GM06990 (cell line): Measurements from ENCODE around the gene FOCAD.
A peak's percentile ranks its signal among the peaks of the same experiment; 100 is the strongest.

Experiments
- DNase-seq: peaks from one replicate; pipeline ENCODE4 v3.0.0-alpha.2; 2011; ENCODE audit not compliant: insufficient read length; ENCODE audit errors: extremely low read depth
- H3K27me3 ChIP-seq: replicated peaks from 2 replicates; pipeline ENCODE4 v1.6.0; 2011; ENCODE audit warnings: low read length; ENCODE audit not compliant: control insufficient read depth, insufficient read depth
- H3K36me3 ChIP-seq: 2 replicates; pipeline ENCODE4 v1.5.1; 2011; ENCODE audit warnings: low read length; ENCODE audit not compliant: control insufficient read depth, insufficient read depth
- H3K4me3 ChIP-seq: replicated peaks from 2 replicates; pipeline ENCODE4 v1.5.1; 2011; ENCODE audit warnings: low read depth, mild to moderate bottlenecking, control low read depth, low read length
- TF ChIP-seq, protein P1 (sequence below): IDR thresholded peaks from 2 replicates; pipeline ENCODE4 v1.5.1; 2011; ENCODE audit warnings: low read length, control low read depth, mild to moderate bottlenecking, inconsistent platforms; ENCODE audit not compliant: insufficient read depth, poor library complexity, severe bottlenecking

Gene FOCAD

DNA sequence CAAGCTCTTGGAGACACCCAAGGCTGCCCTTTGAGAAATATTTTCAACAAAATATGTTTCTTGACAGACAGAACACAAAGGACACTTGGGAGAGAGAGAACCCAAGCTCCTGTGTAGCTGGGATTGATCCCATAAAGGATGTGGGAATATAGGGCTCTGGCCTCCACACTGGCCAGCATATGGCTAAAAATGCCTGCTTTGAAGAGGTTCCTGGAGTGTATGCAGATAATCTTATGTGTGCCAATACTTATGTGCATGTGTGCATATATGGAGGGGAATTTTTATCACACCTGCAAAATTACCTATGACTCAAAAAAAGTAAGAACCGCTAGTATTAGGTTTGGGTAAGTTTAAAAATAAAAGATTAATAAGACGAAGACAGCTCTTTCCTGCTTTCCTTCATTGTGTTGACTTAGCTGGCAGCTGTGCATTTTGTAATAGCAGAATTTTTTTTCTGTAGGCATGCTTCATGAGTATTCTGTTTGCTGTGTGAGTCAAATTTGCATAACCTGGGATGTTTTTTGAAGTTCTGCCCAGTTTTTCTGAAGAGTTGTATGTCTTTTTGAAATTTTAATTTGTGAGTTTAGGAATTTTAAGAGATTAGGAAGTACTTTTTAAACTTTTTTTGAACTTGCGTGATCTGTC is 304.7 kb downstream of the FOCAD start:
- no peaks in the 10 kb centered on the region for H3K27me3 ChIP-seq
- H3K4me3 ChIP-seq, result no peak overlapping the region
- peaks cover 8% of the 10 kb centered on the region for H3K36me3 ChIP-seq
- no peak for DNase-seq
- TF ChIP-seq, protein P1, sequence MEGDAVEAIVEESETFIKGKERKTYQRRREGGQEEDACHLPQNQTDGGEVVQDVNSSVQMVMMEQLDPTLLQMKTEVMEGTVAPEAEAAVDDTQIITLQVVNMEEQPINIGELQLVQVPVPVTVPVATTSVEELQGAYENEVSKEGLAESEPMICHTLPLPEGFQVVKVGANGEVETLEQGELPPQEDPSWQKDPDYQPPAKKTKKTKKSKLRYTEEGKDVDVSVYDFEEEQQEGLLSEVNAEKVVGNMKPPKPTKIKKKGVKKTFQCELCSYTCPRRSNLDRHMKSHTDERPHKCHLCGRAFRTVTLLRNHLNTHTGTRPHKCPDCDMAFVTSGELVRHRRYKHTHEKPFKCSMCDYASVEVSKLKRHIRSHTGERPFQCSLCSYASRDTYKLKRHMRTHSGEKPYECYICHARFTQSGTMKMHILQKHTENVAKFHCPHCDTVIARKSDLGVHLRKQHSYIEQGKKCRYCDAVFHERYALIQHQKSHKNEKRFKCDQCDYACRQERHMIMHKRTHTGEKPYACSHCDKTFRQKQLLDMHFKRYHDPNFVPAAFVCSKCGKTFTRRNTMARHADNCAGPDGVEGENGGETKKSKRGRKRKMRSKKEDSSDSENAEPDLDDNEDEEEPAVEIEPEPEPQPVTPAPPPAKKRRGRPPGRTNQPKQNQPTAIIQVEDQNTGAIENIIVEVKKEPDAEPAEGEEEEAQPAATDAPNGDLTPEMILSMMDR, result no peak

DNA sequence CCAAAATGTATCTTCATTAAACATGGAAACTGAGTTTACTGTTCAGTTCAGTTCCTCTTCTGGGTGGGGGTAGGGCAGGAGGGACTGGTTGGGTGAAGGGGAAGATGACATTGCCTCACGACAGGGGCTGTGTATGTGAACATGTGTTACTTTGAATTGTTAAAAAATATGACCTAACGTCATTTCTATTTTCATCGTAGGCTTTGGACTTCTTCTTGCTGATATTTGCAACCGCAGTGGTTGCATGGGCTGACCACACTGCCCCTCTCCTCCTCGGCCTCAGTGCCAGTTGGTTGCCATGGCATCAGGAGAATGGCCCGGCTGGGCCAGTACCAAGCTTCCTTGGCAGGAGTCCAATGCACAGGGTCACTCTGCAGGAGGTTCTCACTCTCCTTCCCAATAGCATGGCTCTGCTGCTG is 305.9 kb downstream of the FOCAD start:
- peaks cover 8% of the 10 kb centered on the region for H3K36me3 ChIP-seq

DNA sequence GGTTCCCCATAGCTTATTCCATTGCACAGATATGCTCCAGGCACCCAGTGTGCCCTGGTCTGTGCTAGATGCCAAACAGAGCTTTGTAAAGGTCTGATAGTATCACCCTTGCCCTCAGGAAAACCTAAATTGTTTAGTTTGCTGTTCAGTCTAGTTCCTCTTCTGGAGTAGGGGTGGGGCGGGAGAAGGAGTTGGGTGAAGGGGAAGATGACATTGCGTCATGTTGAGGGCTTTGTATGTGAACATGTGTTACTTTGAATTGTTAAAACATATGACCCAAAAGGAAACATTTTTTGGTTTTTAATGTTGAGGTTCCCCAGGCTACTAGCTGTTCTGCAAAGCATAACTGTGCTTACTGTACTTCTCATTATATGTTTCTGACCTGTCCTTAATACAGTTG is 306.8 kb downstream of the FOCAD start:
- Histone ChIP-seq H3K36me3 (peaks cover 8% of the 10 kb centered on the region), H3K27me3 (no peaks in the 10 kb centered on the region), H3K4me3 (no peak overlapping the region)
- TF ChIP-seq, protein P1, result no peak
- DNase-seq, result no peak

More for the DNA sequence above, 305.9 kb downstream of the FOCAD start:
- no peak for DNase-seq
- no peak overlapping the region for H3K4me3 ChIP-seq
- TF ChIP-seq, protein P1, result no peak
- H3K27me3 ChIP-seq, result no peaks in the 10 kb centered on the region

DNA sequence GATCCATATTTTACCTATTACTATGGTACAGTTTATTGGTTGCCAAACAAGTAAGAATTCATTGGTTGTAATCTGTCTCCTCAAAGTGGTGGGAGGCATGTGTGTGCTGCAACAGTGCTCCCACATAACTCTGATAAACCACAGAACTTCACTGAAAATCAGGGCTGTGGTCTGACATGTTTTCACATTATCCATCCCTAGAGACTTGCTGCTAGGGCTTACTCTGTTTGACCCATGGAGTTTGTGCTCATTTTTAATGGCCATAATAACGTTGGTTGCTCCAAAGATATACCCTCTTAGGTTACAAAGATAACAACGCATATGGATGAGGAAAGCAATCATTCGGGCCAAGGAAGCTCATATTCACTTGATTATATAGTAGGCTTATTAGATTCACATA is 310.4 kb downstream of the FOCAD start:
- Histone ChIP-seq H3K4me3 (no peak overlapping the region), H3K36me3 (peaks cover 8% of the 10 kb centered on the region), H3K27me3 (no peaks in the 10 kb centered on the region)
- TF ChIP-seq, protein P1, result no peak
- no peak for DNase-seq

DNA sequence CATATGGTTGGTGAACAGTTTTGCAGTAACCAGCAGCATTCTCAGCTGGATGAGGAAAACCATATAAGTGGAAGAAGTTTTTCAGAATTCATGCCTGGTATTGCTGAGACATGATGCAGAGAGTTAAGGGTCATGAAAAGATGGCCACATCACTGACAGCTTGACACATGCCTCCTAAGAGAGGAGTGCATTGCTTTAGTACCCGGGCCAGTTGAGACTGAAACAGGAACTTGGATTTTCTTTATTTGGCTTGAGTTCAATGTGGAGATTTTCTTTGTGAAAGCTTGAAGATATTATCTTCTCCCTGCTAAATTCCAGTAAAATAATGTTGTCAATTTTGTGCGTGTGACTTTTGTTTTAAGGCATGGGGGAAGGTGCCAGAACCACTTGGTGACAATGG is 311.6 kb downstream of the FOCAD start:
- DNase-seq, result no peak
- H3K4me3 ChIP-seq, result no peak overlapping the region
- H3K36me3 ChIP-seq, result peaks cover 3% of the 10 kb centered on the region; the same call in 1 of the 2 replicates
- no peaks in the 10 kb centered on the region for H3K27me3 ChIP-seq
- TF ChIP-seq, protein P1, result no peak

DNA sequence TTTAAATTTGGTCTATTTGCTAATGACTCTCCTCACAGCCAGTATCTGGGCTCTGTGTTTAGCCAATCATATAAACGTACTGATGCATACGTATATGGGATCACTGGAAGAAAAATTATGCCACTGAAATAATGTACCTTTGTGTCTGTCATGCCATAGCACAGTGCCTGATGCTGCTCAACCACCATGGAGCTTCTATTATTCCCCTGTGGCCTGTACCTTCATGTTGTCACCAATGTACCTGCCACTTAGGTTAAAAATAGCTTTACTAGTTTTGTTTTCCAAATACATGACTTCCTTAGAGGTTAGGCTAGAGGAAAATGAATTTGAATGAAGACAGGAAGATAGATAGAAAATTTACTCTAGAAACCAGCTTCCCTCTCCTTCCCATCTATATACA is 312.8 kb downstream of the FOCAD start:
- peak; percentile 26 for DNase-seq
- Histone ChIP-seq H3K36me3 (peaks cover 1% of the 10 kb centered on the region; the same call in 1 of the 2 replicates), H3K27me3 (no peaks in the 10 kb centered on the region), H3K4me3 (no peak overlapping the region)
- TF ChIP-seq, protein P1, result no peak
